HepG2 (cell line): Measurements from ENCODE around the gene FASTK. TPM values are rescaled to one million over a fixed set of nuclear protein-coding genes. Genes with fewer than 3 reads are reported as not detected.

ENCODE experiments used
- ATAC-seq: fragments of 200-7000 bp; cut with Tn5 transposase; 3 replicates; pipeline ENCODE4 v1.9.1; 2020; ENCODE audit warnings: mild to moderate bottlenecking, moderate library complexity
- BruUV-seq: library from RNA; stranded (reverse); fragments of 400-500 nt; replicated peaks from 2 replicates; lab custom pipeline; 2021; lab: Mats Ljungman, UMichigan
- CTCF ChIA-PET: fragments of 300-600 bp; formaldehyde crosslinking; extraction: SDS; loops from one replicate; lab custom pipeline; 2021; ENCODE audit warnings: low total read pairs, inconsistent platforms, low intra/inter-chr PET ratio; lab: Yijun Ruan, JAX
- POLR2A ChIA-PET: fragments of 350-600 bp; sonication (Branson Sonifier 250); formaldehyde crosslinking; loops from one replicate; lab custom pipeline; 2020; ENCODE audit warnings: antibody characterized with exemption, inconsistent platforms; lab: Yijun Ruan, JAX
- DNase-seq: peaks from one replicate; pipeline ENCODE4 v3.0.0-alpha.2; 2015; ENCODE audit warnings: low spot score
- FAIRE-seq: peaks from 3 replicates; lab custom pipeline; 2011; peaks lifted over from hg19 to GRCh38; lab: Jason Lieb, UNC
- H2AFZ ChIP-seq: one replicate; pipeline ENCODE4 v1.6.1; 2011; ENCODE audit warnings: low read length, inconsistent platforms
- H3K27ac ChIP-seq: fragments of 300-600 bp; 3 replicates; pipeline ENCODE4 v1.8.0; 2011; ENCODE audit warnings: mixed run types, mild to moderate bottlenecking, mixed read lengths, low read length, inconsistent platforms; ENCODE audit not compliant: insufficient read depth; ENCODE audit errors: extremely low read length
- H3K27me3 ChIP-seq, 2 experiments: fragments of 200-600 bp in 1 of 2; 2 replicates in 1 of 2; 3 replicates in 1 of 2; pipeline versions ENCODE4 v1.6.0 to v1.8.0; 2011; ENCODE audit warnings: low read length in 2 of 2, mild to moderate bottlenecking in 2 of 2, moderate library complexity in 2 of 2, inconsistent platforms in 1 of 2; ENCODE audit not compliant: insufficient read depth in 2 of 2, control insufficient read depth in 1 of 2
- H3K36me3 ChIP-seq, 2 experiments: fragments of 200-600 bp in 1 of 2; replicated peaks in 1 of 2; 2 replicates in 1 of 2; 3 replicates in 1 of 2; pipeline versions ENCODE4 v1.5.1 to v1.8.0; 2011; ENCODE audit warnings: low read length in 2 of 2, inconsistent platforms in 1 of 2; ENCODE audit not compliant: insufficient read depth in 2 of 2, control insufficient read depth in 1 of 2
- H3K4me1 ChIP-seq: 2 replicates; pipeline ENCODE4 v1.5.1; 2012; ENCODE audit warnings: low read length, inconsistent platforms; ENCODE audit not compliant: insufficient read depth
- H3K4me2 ChIP-seq: 2 replicates; pipeline ENCODE4 v1.6.0; 2011; ENCODE audit warnings: low read depth, low read length, inconsistent platforms
- H3K4me3 ChIP-seq, 3 experiments: fragments of 200-600 bp in 1 of 3; sonication (generic), shearing (Covaris generic) in 1 of 3; replicated peaks in 1 of 3; 2 replicates each; pipeline ENCODE4 v1.5.1; 2011 to 2016; ENCODE audit warnings: low read length in 3 of 3, inconsistent platforms in 2 of 3, low read depth in 2 of 3, mild to moderate bottlenecking in 2 of 3, control low read depth in 1 of 3, mixed read lengths in 1 of 3; ENCODE audit not compliant: insufficient read depth in 1 of 3
- H3K79me2 ChIP-seq: one replicate; pipeline ENCODE4 v1.6.1; 2011; ENCODE audit warnings: low read length, inconsistent platforms; ENCODE audit not compliant: insufficient read depth
- H3K9ac ChIP-seq: 2 replicates; pipeline ENCODE4 v1.6.0; 2011; ENCODE audit warnings: mild to moderate bottlenecking, low read depth, low read length, inconsistent platforms; ENCODE audit not compliant: insufficient read depth
- H3K9me3 ChIP-seq: 2 replicates; pipeline ENCODE4 v1.5.1; 2012; ENCODE audit warnings: mild to moderate bottlenecking, low read length
- H4K20me1 ChIP-seq: 2 replicates; pipeline ENCODE4 v1.6.0; 2011; ENCODE audit warnings: inconsistent platforms, mild to moderate bottlenecking, low read length, moderate library complexity; ENCODE audit not compliant: insufficient read depth
- CTCF ChIP-seq: sonication (generic); formaldehyde crosslinking; IDR thresholded peaks from 2 replicates; pipeline ENCODE4 v1.5.0; 2020; ENCODE audit warnings: mild to moderate bottlenecking, missing genetic modification reagents, moderate library complexity
- HNF4G ChIP-seq, 2 experiments: sonication (generic) in 1 of 2; formaldehyde crosslinking in 1 of 2; IDR thresholded peaks; 2 replicates each; pipeline versions ENCODE4 v1.4.0 to v1.6.1; 2011 to 2020; ENCODE audit warnings: borderline replicate concordance in 2 of 2, low read depth in 2 of 2, mild to moderate bottlenecking in 2 of 2, low read length in 1 of 2, missing genetic modification reagents in 1 of 2, moderate library complexity in 1 of 2
- KLF12 ChIP-seq: sonication (generic); formaldehyde crosslinking; IDR thresholded peaks from 2 replicates; pipeline ENCODE4 v1.4.0; 2020; ENCODE audit warnings: missing genetic modification reagents, borderline replicate concordance
- MEF2D ChIP-seq: sonication (generic); formaldehyde crosslinking; IDR thresholded peaks from 2 replicates; pipeline ENCODE4 v1.5.1; 2020; ENCODE audit warnings: mild to moderate bottlenecking, missing genetic modification reagents
- MYC ChIP-seq: sonication (generic); formaldehyde crosslinking; IDR thresholded peaks from 2 replicates; pipeline ENCODE4 v1.9.0; 2021; ENCODE audit warnings: missing genetic modification reagents, borderline replicate concordance
- NFIC ChIP-seq: IDR thresholded peaks from 2 replicates; pipeline ENCODE4 v1.6.1; 2012; ENCODE audit warnings: mild to moderate bottlenecking, low read length, inconsistent platforms
- NR2F6 ChIP-seq, 2 experiments: IDR thresholded peaks; 2 replicates each; pipeline ENCODE4 v1.6.1; 2016; ENCODE audit warnings: antibody characterized with exemption in 1 of 2, mild to moderate bottlenecking in 1 of 2
- PATZ1 ChIP-seq: sonication (generic); formaldehyde crosslinking; IDR thresholded peaks from 2 replicates; pipeline ENCODE4 v1.4.0; 2020; ENCODE audit warnings: missing genetic modification reagents
- RFX5 ChIP-seq: IDR thresholded peaks from 2 replicates; pipeline ENCODE4 v1.6.1; 2011; ENCODE audit warnings: low read depth, low read length, improper control_type of control experiment
- SALL2 ChIP-seq: sonication (generic); formaldehyde crosslinking; IDR thresholded peaks from 2 replicates; pipeline ENCODE4 v1.8.1; 2023; ENCODE audit warnings: mild to moderate bottlenecking, missing genetic modification reagents, inconsistent platforms
- SNRNP70 ChIP-seq: fragments of 200-400 bp; formaldehyde crosslinking; IDR thresholded peaks from 2 replicates; pipeline ENCODE4 v1.6.1; 2017; ENCODE audit warnings: mild to moderate bottlenecking, low read depth, low read length, moderate library complexity
- SRSF4 ChIP-seq: fragments of 200-400 bp; formaldehyde crosslinking; IDR thresholded peaks from one replicate; pipeline ENCODE4 v1.6.1; 2018; ENCODE audit warnings: mild to moderate bottlenecking, low read depth, low read length, moderate library complexity; ENCODE audit not compliant: poor library complexity, severe bottlenecking
- STAG1 ChIP-seq: sonication (generic); formaldehyde crosslinking; IDR thresholded peaks from 2 replicates; pipeline ENCODE4 v1.4.0; 2020; ENCODE audit warnings: missing genetic modification reagents
- ZNF234 ChIP-seq: sonication (generic); formaldehyde crosslinking; conservative IDR thresholded peaks from 2 replicates; pipeline ENCODE4 v1.5.1; 2020; ENCODE audit warnings: mild to moderate bottlenecking, missing genetic modification reagents
- ZNF274 ChIP-seq: sonication (generic); formaldehyde crosslinking; IDR thresholded peaks from 2 replicates; pipeline ENCODE4 v1.5.1; 2020; ENCODE audit warnings: mild to moderate bottlenecking, missing genetic modification reagents
- ZNF280B ChIP-seq: sonication (generic); formaldehyde crosslinking; IDR thresholded peaks from 2 replicates; pipeline ENCODE4 v1.5.0; 2020; ENCODE audit warnings: missing genetic modification reagents, mild to moderate bottlenecking, borderline replicate concordance
- ZNF34 ChIP-seq: sonication (generic); formaldehyde crosslinking; IDR thresholded peaks from 2 replicates; pipeline ENCODE4 v1.4.0; 2020; ENCODE audit warnings: mild to moderate bottlenecking, missing genetic modification reagents, borderline replicate concordance
- whole genome bisulfite sequencing: methylation state at CpG from one replicate; pipeline ENCODE4 v1.1.6; 2017; ENCODE audit warnings: low lambda C conversion rate; 5-methylcytosine and 5-hydroxymethylcytosine counted together
- in situ Hi-C: cut with HindIII; loops from 2 replicates; pipeline ENCODE4 v1.10.0; 2017; ENCODE audit warnings: low pct_unique_long_range_greater_than_20kb; ENCODE audit not compliant: extremely low pct_ligation_motif_present
- intact Hi-C: fragments of 100-400 bp; cut with micrococcal nuclease; formaldehyde crosslinking; loops from one replicate; pipeline ENCODE4 v1.10.0; 2022; ENCODE audit not compliant: unreplicated experiment
- polyA plus RNA-seq, 8 experiments: library from polyadenylated mRNA; depleted of rRNA in 3 of 8; stranded (reverse) in 7 of 8; unstranded in 1 of 8; fragments of >200 nt; fragmentation: Illumina TruSeq in 4 of 8; extraction: Trizol in 4 of 8; gene quantifications; 2 replicates each; pipeline versions ENCODE4 v1.2.1 to v1.2.3, GENCODE V29; 2011 to 2016; ENCODE audit warnings: low read depth in 4 of 8, missing spikeins in 1 of 8, mixed read lengths in 1 of 8; ENCODE audit not compliant: insufficient read depth in 1 of 8
- total RNA-seq, 5 experiments: library from RNA; depleted of rRNA; stranded (reverse); fragments of >200 nt; fragmentation: Illumina TruSeq; extraction: Trizol; gene quantifications; 2 replicates each; pipeline ENCODE4 v1.2.3, GENCODE V29; 2016; ENCODE audit warnings: low read depth in 1 of 5

Gene FASTK
- total and polyA plus RNA-seq, 2 of the 13 experiments (the other 11 are each of a cell fraction or from before 2014, with no cell fraction given): 52.9 to 55.7 TPM

GRCh38 chr7:151056666-151057505 is 23.7 kb downstream of the FASTK start:
- intact Hi-C loops: no loop called here
- DNase-seq (no peak), ATAC-seq (no peak), FAIRE-seq (no peak)
- POLR2A ChIA-PET: interaction anchor here (1.3 to 1.8 kb wide), 2 partner anchors 28 to 48 kb away, joined by 4 to 6 read pairs; partner anchors contain the start of gene ABCB8
- H3K4me2 ChIP-seq: peak overlapping the region; percentile 99
- H3K27me3 ChIP-seq: no peaks in the 10 kb centered on the region; a peak in 1 of 5 replicates
- H3K9ac ChIP-seq: peak overlapping the region; percentile 72
- CTCF ChIA-PET: interaction anchor here (0.7 kb wide), 1 partner anchor 29 kb away, joined by 3 read pairs; the partner anchor contains the start of gene ABCB8
- peak overlapping the region; percentile 75 to 90 (median 76) for H3K4me3 ChIP-seq
- BruUV-seq: no TSS peak
- no peak overlapping the region for H3K27ac ChIP-seq
- peaks cover 38% of the 10 kb centered on the region for H3K4me1 ChIP-seq
- H3K9me3 ChIP-seq: no peaks in the 10 kb centered on the region
- in situ Hi-C loops: no loop called here
- H3K36me3 ChIP-seq: 0 out of 5 replicates have a peak, but pooled peaks cover 0 to 2% of the 10 kb centered on the region in 2 experiments
- H4K20me1 ChIP-seq: no peaks in the 10 kb centered on the region
- 10% methylated on average over 15 of the region's 29 CpGs for WGBS
- H3K79me2 ChIP-seq: peaks cover 14% of the 10 kb centered on the region
- no peak overlapping the region for H2AFZ ChIP-seq
- TF ChIP-seq KLF12 (CRISPR knock-in tag) (no peak), RFX5 (no peak), SALL2 (no peak), ZNF34 (CRISPR knock-in tag) (no peak), ZNF274 (0 out of 2 replicates have a peak, but pooled peaks have one; percentile 18), SRSF4 (no peak), SNRNP70 (no peak), STAG1 (peak; percentile 27; the same call in 1 of the 2 replicates), MEF2D (CRISPR knock-in tag) (0 out of 2 replicates have a peak, but pooled peaks have one; percentile 5), PATZ1 (0 out of 2 replicates have a peak, but pooled peaks have one; percentile 31), MYC (CRISPR knock-in tag) (peak; percentile 10; the same call in 1 of the 2 replicates), NR2F6 (IDR thresholded peaks at IDR 0.05) (peak; percentile 41), NR2F6 (CRISPR knock-in tag; IDR thresholded peaks at IDR 0.05) (no peak), ZNF234 (CRISPR knock-in tag) (0 out of 2 replicates have a peak, but pooled peaks have one; percentile 57), CTCF (CRISPR knock-in tag) (peak; percentile 52; the same call in 1 of the 2 replicates), HNF4G (IDR thresholded peaks at IDR 0.05; ENCODE audit: borderline replicate concordance, low read depth, low read length) (no peak), HNF4G (CRISPR knock-in tag; IDR thresholded peaks at IDR 0.05; ENCODE audit: borderline replicate concordance, low read depth) (no peak), NFIC (no peak), ZNF280B (peak; percentile 13; the same call in 1 of the 2 replicates)
